Endothelial cell of umbilical vein (primary cell): Measurements from ENCODE around the gene TNS1.

ENCODE experiments used
- FOS ChIP-seq: IDR thresholded peaks from 2 replicates; pipeline ENCODE4 v1.6.1; 2011; ENCODE audit warnings: mild to moderate bottlenecking, low read length, moderate library complexity, borderline replicate concordance; ENCODE audit not compliant: insufficient read depth
- JUN ChIP-seq: IDR thresholded peaks from 2 replicates; pipeline ENCODE4 v1.6.1; 2011; ENCODE audit warnings: borderline replicate concordance, low read depth; ENCODE audit not compliant: insufficient read length, insufficient read depth
- MYC ChIP-seq: IDR thresholded peaks from one replicate; pipeline ENCODE4 v1.6.1; 2011; ENCODE audit warnings: mild to moderate bottlenecking, low read depth, low read length
- POLR2A ChIP-seq: IDR thresholded peaks from 2 replicates; pipeline ENCODE4 v1.6.1; 2012; ENCODE audit warnings: low read depth, mild to moderate bottlenecking, control low read depth, low read length
- TF ChIP-seq, protein P1 (sequence below), 2 donors: IDR thresholded peaks; 1 replicate in 1 of 2; 2 replicates in 1 of 2; pipeline ENCODE4 v1.5.1; 2011; ENCODE audit warnings: low read length in 2 of 2, mild to moderate bottlenecking in 2 of 2, moderate library complexity in 2 of 2, control low read depth in 1 of 2, inconsistent platforms in 1 of 2, low read depth in 1 of 2; ENCODE audit not compliant: insufficient read depth in 1 of 2; ENCODE audit errors: extremely low read depth in 1 of 2

DNA sequence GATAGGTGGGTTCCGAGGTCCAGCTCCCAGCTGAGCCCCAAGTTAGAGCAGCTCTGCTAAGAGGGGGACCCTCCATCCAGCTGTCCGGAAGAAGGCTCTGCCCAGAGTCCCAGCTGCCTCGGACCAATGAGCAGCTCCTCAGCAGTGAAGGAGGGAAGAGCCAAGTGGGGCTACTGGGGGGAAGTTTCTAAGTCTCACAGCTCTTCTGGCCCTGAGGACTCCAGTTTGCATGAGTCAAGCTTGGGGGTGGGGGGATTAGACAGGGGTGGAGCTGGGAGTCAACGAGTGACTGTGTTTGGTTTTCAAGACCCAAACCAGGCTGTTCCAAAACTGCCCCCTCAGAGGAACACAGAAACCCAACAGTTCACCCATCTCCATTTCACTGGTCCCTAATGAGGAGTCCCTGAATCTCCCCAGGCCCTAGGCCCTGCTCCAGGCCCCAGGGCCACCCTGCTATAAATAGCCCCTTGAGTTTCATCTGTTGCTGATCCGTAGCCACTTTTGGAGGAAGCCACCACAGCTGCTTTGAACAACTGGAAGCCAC is 100.9 kb downstream of the TNS1 start:
- TF ChIP-seq, protein P1, sequence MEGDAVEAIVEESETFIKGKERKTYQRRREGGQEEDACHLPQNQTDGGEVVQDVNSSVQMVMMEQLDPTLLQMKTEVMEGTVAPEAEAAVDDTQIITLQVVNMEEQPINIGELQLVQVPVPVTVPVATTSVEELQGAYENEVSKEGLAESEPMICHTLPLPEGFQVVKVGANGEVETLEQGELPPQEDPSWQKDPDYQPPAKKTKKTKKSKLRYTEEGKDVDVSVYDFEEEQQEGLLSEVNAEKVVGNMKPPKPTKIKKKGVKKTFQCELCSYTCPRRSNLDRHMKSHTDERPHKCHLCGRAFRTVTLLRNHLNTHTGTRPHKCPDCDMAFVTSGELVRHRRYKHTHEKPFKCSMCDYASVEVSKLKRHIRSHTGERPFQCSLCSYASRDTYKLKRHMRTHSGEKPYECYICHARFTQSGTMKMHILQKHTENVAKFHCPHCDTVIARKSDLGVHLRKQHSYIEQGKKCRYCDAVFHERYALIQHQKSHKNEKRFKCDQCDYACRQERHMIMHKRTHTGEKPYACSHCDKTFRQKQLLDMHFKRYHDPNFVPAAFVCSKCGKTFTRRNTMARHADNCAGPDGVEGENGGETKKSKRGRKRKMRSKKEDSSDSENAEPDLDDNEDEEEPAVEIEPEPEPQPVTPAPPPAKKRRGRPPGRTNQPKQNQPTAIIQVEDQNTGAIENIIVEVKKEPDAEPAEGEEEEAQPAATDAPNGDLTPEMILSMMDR (IDR thresholded peaks at IDR 0.05; ENCODE audit: extremely low read depth in 1 of 2, insufficient read depth in 1 of 2, low read depth in 1 of 2, low read length in 2 of 2): no peak
- TF ChIP-seq POLR2A (no peak), JUN (no peak), FOS (no peak), MYC (no peak)
